NT2/D1 (cell line): ENCODE results near the gene ZNF664.
"Not testable (repeated sequence)": the region's sequence is repeated elsewhere in the genome, so short reads cannot be mapped to it uniquely, and the experiment has no call there.

Experiments used
- DNase-seq: peaks from one replicate; pipeline ENCODE4 v3.0.0-alpha.2; 2011; ENCODE audit warnings: low read depth, low spot score
- H3K27me3 ChIP-seq: 2 replicates; pipeline ENCODE4 v1.6.0; 2011; ENCODE audit warnings: mild to moderate bottlenecking; ENCODE audit not compliant: insufficient read length, insufficient read depth
- H3K36me3 ChIP-seq: 2 replicates; pipeline ENCODE4 v1.6.1; 2011; ENCODE audit warnings: mild to moderate bottlenecking, low read length, mixed read lengths; ENCODE audit not compliant: insufficient read depth, insufficient read length
- H3K4me1 ChIP-seq: 2 replicates; pipeline ENCODE4 v1.5.1; 2011; ENCODE audit not compliant: insufficient read depth, insufficient read length
- H3K4me3 ChIP-seq: 2 replicates; pipeline ENCODE4 v1.5.1; 2011; ENCODE audit warnings: low read depth; ENCODE audit not compliant: insufficient read length
- H3K9ac ChIP-seq: 2 replicates; pipeline ENCODE4 v1.6.0; 2011; ENCODE audit warnings: low read depth; ENCODE audit not compliant: insufficient read length
- H3K9me3 ChIP-seq: 2 replicates; pipeline ENCODE4 v1.5.1; 2011; ENCODE audit warnings: mild to moderate bottlenecking, low read length; ENCODE audit not compliant: insufficient read depth
- SUZ12 ChIP-seq: IDR thresholded peaks from 2 replicates; pipeline ENCODE4 v1.6.1; 2011; ENCODE audit not compliant: insufficient read length, insufficient read depth; ENCODE audit errors: extremely low read depth
- YY1 ChIP-seq: IDR thresholded peaks from 2 replicates; pipeline ENCODE4 v1.6.1; 2011; ENCODE audit not compliant: insufficient read length, insufficient read depth
- ZNF274 ChIP-seq: IDR thresholded peaks from 2 replicates; pipeline ENCODE4 v1.6.1; 2011; ENCODE audit warnings: mild to moderate bottlenecking, low read depth, low read length

ZNF664 gene

DNA sequence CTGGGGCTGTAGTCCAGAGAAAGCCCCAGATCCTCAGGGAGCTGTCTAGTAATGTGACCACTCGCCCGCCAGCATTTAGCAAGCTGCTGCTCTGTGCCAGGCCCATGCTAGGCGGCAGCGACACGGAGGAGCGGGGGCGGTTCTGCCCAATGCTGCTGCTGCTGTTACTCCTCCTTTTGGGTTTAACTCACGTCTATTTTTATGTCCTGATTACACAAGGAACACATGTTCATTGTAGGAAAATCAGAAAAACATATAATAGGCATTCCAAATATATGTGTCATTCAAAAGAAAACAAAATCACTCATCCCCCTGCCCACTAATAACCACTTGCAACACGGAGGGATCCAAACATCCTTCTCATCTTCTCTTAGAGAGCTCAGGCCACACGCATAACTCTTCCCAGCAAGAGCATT, 30.8 kb upstream of the ZNF664 start:
- DNase-seq = no peak
- Histone ChIP-seq H3K36me3 (peaks cover 2% of the 10 kb centered on the region), H3K9me3 (peaks cover 20% of the 10 kb centered on the region; the same call in 1 of the 2 replicates), H3K9ac (no peak overlapping the region), H3K27me3 (peaks cover 7% of the 10 kb centered on the region), H3K4me3 (no peak overlapping the region), H3K4me1 (peaks cover 4% of the 10 kb centered on the region)
- no peak for TF ChIP-seq YY1
- no peak for TF ChIP-seq SUZ12
- TF ChIP-seq ZNF274 = no peak

GRCh38 chr12:123942911-123943648, 29.9 kb upstream of the ZNF664 start:
- Histone ChIP-seq H3K36me3 (peaks cover 2% of the 10 kb centered on the region), H3K4me1 (peaks cover 4% of the 10 kb centered on the region), H3K4me3 (no peak overlapping the region), H3K27me3 (peaks cover 7% of the 10 kb centered on the region), H3K9me3 (peaks cover 20% of the 10 kb centered on the region; the same call in 1 of the 2 replicates), H3K9ac (no peak overlapping the region)
- DNase-seq = no peak
- no peak for TF ChIP-seq ZNF274
- no peak for TF ChIP-seq SUZ12
- no peak for TF ChIP-seq YY1

GRCh38 chr12:123943816-123944215, 29.2 kb upstream of the ZNF664 start:
- DNase-seq = no peak
- TF ChIP-seq SUZ12 (no peak), YY1 (no peak), ZNF274 (no peak)
- Histone ChIP-seq H3K9me3 (peaks cover 20% of the 10 kb centered on the region; the same call in 1 of the 2 replicates), H3K36me3 (peaks cover 2% of the 10 kb centered on the region), H3K4me3 (no peak overlapping the region), H3K27me3 (peaks cover 7% of the 10 kb centered on the region), H3K9ac (no peak overlapping the region), H3K4me1 (no peaks in the 10 kb centered on the region)

DNA sequence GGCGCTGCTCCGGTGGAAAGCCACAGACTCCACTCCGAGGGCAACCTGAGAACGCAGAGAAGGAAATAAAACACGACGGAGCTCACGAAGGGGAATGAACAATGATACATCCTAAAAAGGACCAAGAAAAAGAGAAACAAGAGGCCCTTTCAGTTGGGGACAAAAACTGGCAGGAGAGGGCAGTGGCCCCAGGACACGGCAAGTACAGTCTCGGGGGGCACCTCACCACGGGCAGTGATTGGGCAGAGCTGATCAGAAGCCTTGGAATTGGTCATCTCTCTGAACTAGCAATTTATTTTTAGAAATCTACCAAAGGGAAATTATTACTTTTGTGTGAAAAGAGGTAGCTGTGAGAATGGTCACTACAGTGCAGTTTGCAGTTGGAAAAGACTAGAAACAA, 28.3 kb upstream of the ZNF664 start:
- H3K4me3 ChIP-seq = no peak overlapping the region
- TF ChIP-seq ZNF274 = no peak
- TF ChIP-seq SUZ12 = no peak
- TF ChIP-seq YY1 = no peak
- peaks cover 2% of the 10 kb centered on the region for H3K36me3 ChIP-seq
- H3K9ac ChIP-seq = no peak overlapping the region
- peaks cover 9% of the 10 kb centered on the region for H3K27me3 ChIP-seq
- peaks cover 20% of the 10 kb centered on the region; the same call in 1 of the 2 replicates for H3K9me3 ChIP-seq
- no peaks in the 10 kb centered on the region for H3K4me1 ChIP-seq
- no peak for DNase-seq

DNA sequence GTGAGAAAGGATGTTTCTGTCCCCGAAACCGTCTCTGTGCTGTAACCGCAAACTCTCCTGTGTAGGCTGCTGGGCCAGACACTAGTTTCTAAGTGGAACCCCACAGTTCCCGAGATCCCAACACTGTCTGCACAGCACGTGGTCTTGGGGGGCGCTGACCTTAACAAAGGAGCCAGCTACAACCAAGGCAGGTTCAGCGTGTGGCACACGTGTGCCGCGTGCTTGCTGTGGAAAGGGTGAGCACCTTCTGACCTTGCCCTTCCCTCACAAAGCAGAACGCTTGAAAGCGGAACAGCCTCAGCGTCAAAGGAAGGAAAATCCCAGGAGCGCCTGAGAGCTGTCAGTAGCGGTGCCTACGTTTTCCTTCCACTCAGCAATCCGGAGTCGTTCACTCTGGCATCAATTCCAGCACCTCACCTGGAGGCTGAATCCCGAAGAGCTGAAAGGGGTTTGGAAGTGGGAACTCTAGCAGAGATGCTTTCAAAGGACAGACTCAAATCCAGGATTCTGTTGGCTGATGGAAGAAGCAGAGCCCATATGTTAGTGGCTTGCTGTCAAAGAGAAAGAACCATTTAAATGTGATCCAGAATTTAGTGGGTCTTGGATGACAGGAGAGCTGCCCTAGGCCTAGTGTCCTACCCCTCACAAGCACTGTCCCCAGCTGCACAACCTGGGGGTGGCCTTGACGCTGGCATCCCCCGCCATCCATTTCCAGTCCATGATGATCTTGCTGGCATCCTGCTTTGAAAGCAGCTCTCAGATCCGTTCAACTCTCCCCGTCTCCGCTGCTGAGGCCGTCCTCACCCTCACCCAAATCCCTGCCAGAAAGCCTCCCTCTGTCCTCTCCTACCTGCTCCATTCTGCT, 27.5 kb upstream of the ZNF664 start:
- H3K4me1 ChIP-seq = no peaks in the 10 kb centered on the region
- no peak overlapping the region for H3K9ac ChIP-seq
- peaks cover 2% of the 10 kb centered on the region for H3K36me3 ChIP-seq
- TF ChIP-seq SUZ12 (no peak), YY1 (no peak), ZNF274 (no peak)
- H3K9me3 ChIP-seq = peaks cover 20% of the 10 kb centered on the region; the same call in 1 of the 2 replicates
- H3K27me3 ChIP-seq = peaks cover 16% of the 10 kb centered on the region
- no peak overlapping the region for H3K4me3 ChIP-seq
- DNase-seq = no peak

DNA sequence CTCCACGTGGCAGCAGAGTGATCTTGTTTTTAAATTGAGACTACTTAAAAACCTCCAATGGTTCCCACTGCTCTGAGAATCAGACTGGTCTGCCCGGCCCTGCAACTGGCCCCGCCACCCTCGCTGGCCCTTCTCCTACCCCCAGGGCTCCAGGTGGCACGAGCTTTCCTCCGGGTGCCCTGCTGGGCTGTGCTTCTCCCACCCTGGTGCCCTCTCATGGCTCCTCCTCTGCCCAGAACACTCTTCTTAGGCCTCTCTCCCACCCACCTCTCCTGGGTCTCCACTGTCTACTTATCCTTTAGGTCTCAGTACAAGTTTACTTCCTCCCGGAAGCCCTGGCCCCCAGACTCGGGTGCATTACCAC, 26.9 kb upstream of the ZNF664 start:
- peaks cover 2% of the 10 kb centered on the region for H3K36me3 ChIP-seq
- H3K9me3 ChIP-seq = peaks cover 18% of the 10 kb centered on the region; the same call in 1 of the 2 replicates
- H3K4me3 ChIP-seq = no peak overlapping the region
- H3K4me1 ChIP-seq = no peaks in the 10 kb centered on the region
- no peak overlapping the region for H3K9ac ChIP-seq
- peaks cover 16% of the 10 kb centered on the region for H3K27me3 ChIP-seq
- TF ChIP-seq ZNF274 (no peak), SUZ12 (no peak), YY1 (no peak)
- DNase-seq = no peak

GRCh38 chr12:123946516-123947505, 26.2 kb upstream of the ZNF664 start:
- H3K4me3 ChIP-seq, H3K9ac ChIP-seq, DNase-seq, H3K4me1 ChIP-seq, H3K36me3 ChIP-seq: not testable (repeated sequence)
- Histone ChIP-seq H3K27me3 (peaks cover 18% of the 10 kb centered on the region), H3K9me3 (peaks cover 11% of the 10 kb centered on the region; the same call in 1 of the 2 replicates)

- H3K36me3 ChIP-seq, DNase-seq, H3K4me1 ChIP-seq, H3K4me3 ChIP-seq, H3K9me3 ChIP-seq, H3K9ac ChIP-seq: not testable (repeated sequence)
- peaks cover 19% of the 10 kb centered on the region for H3K27me3 ChIP-seq
Measured at GRCh38 chr12:123947531-123947930, 25.5 kb upstream of the ZNF664 start.
